ENCODE measurements around the gene ATRIP.
A peak's percentile ranks its signal among the peaks of the same experiment; 100 is the strongest.
"Not testable (repeated sequence)": the region's sequence is repeated elsewhere in the genome, so short reads cannot be mapped to it uniquely, and the experiment has no call there.

The ATRIP gene

GRCh38 chr3:48446425-48447193 lies at the start of gene ATRIP:
Gene ATRIP (plus strand): TSS chr3:48446737. CDS start chr3:48446846, 109 bp downstream.
- peak; percentile 54 for DNase-seq (ENCODE audit: low read depth, low spot score)

GRCh38 chr3:48397767-48398681 lies 48.5 kb upstream of the ATRIP start:
- DNase-seq (ENCODE audit: low read depth, low spot score): no peak

- no peak for DNase-seq (ENCODE audit: low read depth, low spot score)
Measured at GRCh38 chr3:48398701-48399386, 47.7 kb upstream of the ATRIP start.

- no peak for DNase-seq (ENCODE audit: low read depth, low spot score)
Measured at GRCh38 chr3:48399387-48400172, 47.0 kb upstream of the ATRIP start.

GRCh38 chr3:48400824-48401433 lies 45.6 kb upstream of the ATRIP start:
- no peak for DNase-seq (ENCODE audit: low read depth, low spot score)

- not testable (repeated sequence) for DNase-seq (ENCODE audit: low read depth, low spot score)
Measured at GRCh38 chr3:48401434-48401901, 45.1 kb upstream of the ATRIP start.

- peak; percentile 32 for DNase-seq (ENCODE audit: low read depth, low spot score)
Measured at GRCh38 chr3:48402281-48402732, 44.2 kb upstream of the ATRIP start.

GRCh38 chr3:48402907-48403306 lies 43.6 kb upstream of the ATRIP start:
- DNase-seq (ENCODE audit: low read depth, low spot score): no peak

- DNase-seq (ENCODE audit: low read depth, low spot score): no peak
Measured at GRCh38 chr3:48403533-48404439, 42.8 kb upstream of the ATRIP start.

GRCh38 chr3:48404440-48405342 lies 41.8 kb upstream of the ATRIP start:
- no peak for DNase-seq (ENCODE audit: low read depth, low spot score)

- no peak for DNase-seq (ENCODE audit: low read depth, low spot score)
Measured at GRCh38 chr3:48405343-48405881, 41.1 kb upstream of the ATRIP start.

- no peak for DNase-seq (ENCODE audit: low read depth, low spot score)
Measured at GRCh38 chr3:48405971-48406370, 40.6 kb upstream of the ATRIP start.

GRCh38 chr3:48406443-48407431 lies 39.8 kb upstream of the ATRIP start:
- DNase-seq (ENCODE audit: low read depth, low spot score): no peak

- no peak for DNase-seq (ENCODE audit: low read depth, low spot score)
Measured at GRCh38 chr3:48407542-48408099, 38.9 kb upstream of the ATRIP start.

GRCh38 chr3:48408823-48409281 lies 37.7 kb upstream of the ATRIP start:
- DNase-seq (ENCODE audit: low read depth, low spot score): no peak

Data from brain pericyte (primary cell).